HepG2 (cell line): Measurements from ENCODE around the gene TFPI. TPM values are rescaled to one million over a fixed set of nuclear protein-coding genes. Genes with fewer than 3 reads are reported as not detected.

ENCODE experiments used
- ELF3 ChIP-seq: IDR thresholded peaks from 2 replicates; pipeline ENCODE4 v1.6.1; 2016; ENCODE audit warnings: missing genetic modification reagents, missing compliant biosample characterization
- LCORL ChIP-seq, 2 experiments: fragments of 450-650 bp in 1 of 2; sonication (generic) in 1 of 2; formaldehyde crosslinking in 1 of 2; IDR thresholded peaks; 2 replicates each; pipeline versions ENCODE4 v1.5.0 to v1.6.1; 2017 to 2020; ENCODE audit warnings: antibody characterized with exemption in 1 of 2, missing genetic modification reagents in 1 of 2
- MXD4 ChIP-seq: IDR thresholded peaks from 2 replicates; pipeline ENCODE4 v1.6.1; 2016; ENCODE audit warnings: mild to moderate bottlenecking, missing biosample characterization, missing genetic modification reagents
- SIX1 ChIP-seq: sonication (generic); formaldehyde crosslinking; IDR thresholded peaks from 2 replicates; pipeline ENCODE4 v1.4.0; 2020; ENCODE audit warnings: missing genetic modification reagents, borderline replicate concordance
- SMAD3 ChIP-seq: sonication (generic); formaldehyde crosslinking; IDR thresholded peaks from 2 replicates; pipeline ENCODE4 v1.4.0; 2020; ENCODE audit warnings: missing genetic modification reagents
- polyA plus RNA-seq, 8 experiments: library from polyadenylated mRNA; depleted of rRNA in 3 of 8; stranded (reverse) in 7 of 8; unstranded in 1 of 8; fragments of >200 nt; fragmentation: Illumina TruSeq in 4 of 8; extraction: Trizol in 4 of 8; gene quantifications; 2 replicates each; pipeline versions ENCODE4 v1.2.1 to v1.2.3, GENCODE V29; 2011 to 2016; ENCODE audit warnings: low read depth in 4 of 8, missing spikeins in 1 of 8, mixed read lengths in 1 of 8; ENCODE audit not compliant: insufficient read depth in 1 of 8
- total RNA-seq, 5 experiments: library from RNA; depleted of rRNA; stranded (reverse); fragments of >200 nt; fragmentation: Illumina TruSeq; extraction: Trizol; gene quantifications; 2 replicates each; pipeline ENCODE4 v1.2.3, GENCODE V29; 2016; ENCODE audit warnings: low read depth in 1 of 5
- TF ChIP-seq, protein P1 (sequence below): sonication (generic); formaldehyde crosslinking; IDR thresholded peaks from 2 replicates; pipeline ENCODE4 v1.9.0; 2021; ENCODE audit warnings: mild to moderate bottlenecking, missing genetic modification reagents
- TF ChIP-seq, protein P2 (sequence below): sonication (generic); formaldehyde crosslinking; IDR thresholded peaks from 2 replicates; pipeline ENCODE4 v1.4.0; 2020; ENCODE audit warnings: missing genetic modification reagents
- TF ChIP-seq, protein P3 (sequence below): sonication (generic); formaldehyde crosslinking; IDR thresholded peaks from 2 replicates; pipeline ENCODE4 v1.8.1; 2023; ENCODE audit warnings: mild to moderate bottlenecking, missing genetic modification reagents
- TF ChIP-seq, protein P4 (sequence below): IDR thresholded peaks from 2 replicates; pipeline ENCODE4 v1.6.1; 2016; ENCODE audit warnings: low read depth, missing genetic modification reagents, missing compliant biosample characterization
- TF ChIP-seq, protein P5 (sequence below): sonication (generic); formaldehyde crosslinking; IDR thresholded peaks from 2 replicates; pipeline ENCODE4 v1.4.0; 2020; ENCODE audit warnings: missing genetic modification reagents

TFPI gene
- total and polyA plus RNA-seq, 2 of the 13 experiments (the other 11 are each of a cell fraction or from before 2014, with no cell fraction given): 301 to 436 TPM

DNA sequence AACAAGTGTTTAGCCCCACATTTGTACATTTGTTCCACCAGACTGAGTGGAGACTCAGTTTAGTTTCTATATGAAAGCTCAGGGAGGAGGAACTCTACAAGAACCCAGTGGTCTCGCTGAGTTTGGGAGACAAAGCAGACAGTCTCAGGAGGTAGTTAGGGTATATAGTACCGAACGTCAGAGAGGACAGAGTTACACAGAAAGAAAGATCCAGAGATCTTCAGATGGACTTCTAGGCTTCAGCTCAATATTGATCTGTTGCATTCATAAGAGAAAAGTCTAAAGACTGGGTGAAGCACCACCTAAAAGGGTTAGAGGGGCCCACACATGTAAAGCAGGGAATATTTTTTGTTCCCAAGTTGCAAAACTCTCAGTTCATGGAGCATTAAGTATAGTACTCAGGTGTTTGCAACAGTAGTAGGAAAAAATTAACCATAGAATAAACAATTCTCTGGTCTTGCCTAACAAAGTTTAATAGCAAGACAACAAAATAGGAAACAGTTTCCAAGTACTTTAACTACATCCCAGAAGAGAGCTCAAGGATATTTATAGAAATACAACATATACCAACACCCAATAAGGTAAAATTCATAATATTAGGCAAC, 4.2 kb downstream of the TFPI start (continued):
- TF ChIP-seq LCORL (IDR thresholded peaks at IDR 0.05): no peak
- TF ChIP-seq LCORL (CRISPR knock-in tag; IDR thresholded peaks at IDR 0.05): peak; percentile 82
- TF ChIP-seq, protein P1, sequence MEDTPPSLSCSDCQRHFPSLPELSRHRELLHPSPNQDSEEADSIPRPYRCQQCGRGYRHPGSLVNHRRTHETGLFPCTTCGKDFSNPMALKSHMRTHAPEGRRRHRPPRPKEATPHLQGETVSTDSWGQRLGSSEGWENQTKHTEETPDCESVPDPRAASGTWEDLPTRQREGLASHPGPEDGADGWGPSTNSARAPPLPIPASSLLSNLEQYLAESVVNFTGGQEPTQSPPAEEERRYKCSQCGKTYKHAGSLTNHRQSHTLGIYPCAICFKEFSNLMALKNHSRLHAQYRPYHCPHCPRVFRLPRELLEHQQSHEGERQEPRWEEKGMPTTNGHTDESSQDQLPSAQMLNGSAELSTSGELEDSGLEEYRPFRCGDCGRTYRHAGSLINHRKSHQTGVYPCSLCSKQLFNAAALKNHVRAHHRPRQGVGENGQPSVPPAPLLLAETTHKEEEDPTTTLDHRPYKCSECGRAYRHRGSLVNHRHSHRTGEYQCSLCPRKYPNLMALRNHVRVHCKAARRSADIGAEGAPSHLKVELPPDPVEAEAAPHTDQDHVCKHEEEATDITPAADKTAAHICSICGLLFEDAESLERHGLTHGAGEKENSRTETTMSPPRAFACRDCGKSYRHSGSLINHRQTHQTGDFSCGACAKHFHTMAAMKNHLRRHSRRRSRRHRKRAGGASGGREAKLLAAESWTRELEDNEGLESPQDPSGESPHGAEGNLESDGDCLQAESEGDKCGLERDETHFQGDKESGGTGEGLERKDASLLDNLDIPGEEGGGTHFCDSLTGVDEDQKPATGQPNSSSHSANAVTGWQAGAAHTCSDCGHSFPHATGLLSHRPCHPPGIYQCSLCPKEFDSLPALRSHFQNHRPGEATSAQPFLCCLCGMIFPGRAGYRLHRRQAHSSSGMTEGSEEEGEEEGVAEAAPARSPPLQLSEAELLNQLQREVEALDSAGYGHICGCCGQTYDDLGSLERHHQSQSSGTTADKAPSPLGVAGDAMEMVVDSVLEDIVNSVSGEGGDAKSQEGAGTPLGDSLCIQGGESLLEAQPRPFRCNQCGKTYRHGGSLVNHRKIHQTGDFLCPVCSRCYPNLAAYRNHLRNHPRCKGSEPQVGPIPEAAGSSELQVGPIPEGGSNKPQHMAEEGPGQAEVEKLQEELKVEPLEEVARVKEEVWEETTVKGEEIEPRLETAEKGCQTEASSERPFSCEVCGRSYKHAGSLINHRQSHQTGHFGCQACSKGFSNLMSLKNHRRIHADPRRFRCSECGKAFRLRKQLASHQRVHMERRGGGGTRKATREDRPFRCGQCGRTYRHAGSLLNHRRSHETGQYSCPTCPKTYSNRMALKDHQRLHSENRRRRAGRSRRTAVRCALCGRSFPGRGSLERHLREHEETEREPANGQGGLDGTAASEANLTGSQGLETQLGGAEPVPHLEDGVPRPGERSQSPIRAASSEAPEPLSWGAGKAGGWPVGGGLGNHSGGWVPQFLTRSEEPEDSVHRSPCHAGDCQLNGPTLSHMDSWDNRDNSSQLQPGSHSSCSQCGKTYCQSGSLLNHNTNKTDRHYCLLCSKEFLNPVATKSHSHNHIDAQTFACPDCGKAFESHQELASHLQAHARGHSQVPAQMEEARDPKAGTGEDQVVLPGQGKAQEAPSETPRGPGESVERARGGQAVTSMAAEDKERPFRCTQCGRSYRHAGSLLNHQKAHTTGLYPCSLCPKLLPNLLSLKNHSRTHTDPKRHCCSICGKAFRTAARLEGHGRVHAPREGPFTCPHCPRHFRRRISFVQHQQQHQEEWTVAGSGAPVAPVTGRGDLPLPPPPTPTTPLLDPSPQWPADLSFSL (CRISPR knock-in tag): no peak
- TF ChIP-seq, protein P2, sequence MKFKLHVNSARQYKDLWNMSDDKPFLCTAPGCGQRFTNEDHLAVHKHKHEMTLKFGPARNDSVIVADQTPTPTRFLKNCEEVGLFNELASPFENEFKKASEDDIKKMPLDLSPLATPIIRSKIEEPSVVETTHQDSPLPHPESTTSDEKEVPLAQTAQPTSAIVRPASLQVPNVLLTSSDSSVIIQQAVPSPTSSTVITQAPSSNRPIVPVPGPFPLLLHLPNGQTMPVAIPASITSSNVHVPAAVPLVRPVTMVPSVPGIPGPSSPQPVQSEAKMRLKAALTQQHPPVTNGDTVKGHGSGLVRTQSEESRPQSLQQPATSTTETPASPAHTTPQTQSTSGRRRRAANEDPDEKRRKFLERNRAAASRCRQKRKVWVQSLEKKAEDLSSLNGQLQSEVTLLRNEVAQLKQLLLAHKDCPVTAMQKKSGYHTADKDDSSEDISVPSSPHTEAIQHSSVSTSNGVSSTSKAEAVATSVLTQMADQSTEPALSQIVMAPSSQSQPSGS (CRISPR knock-in tag): peak; percentile 72; the same call in 1 of the 2 replicates
- peak; percentile 72; the same call in 1 of the 2 replicates for TF ChIP-seq MXD4
- TF ChIP-seq ELF3 (CRISPR knock-in tag): peak; percentile 77
- TF ChIP-seq SIX1 (CRISPR knock-in tag): peak; percentile 82
- TF ChIP-seq, protein P3, sequence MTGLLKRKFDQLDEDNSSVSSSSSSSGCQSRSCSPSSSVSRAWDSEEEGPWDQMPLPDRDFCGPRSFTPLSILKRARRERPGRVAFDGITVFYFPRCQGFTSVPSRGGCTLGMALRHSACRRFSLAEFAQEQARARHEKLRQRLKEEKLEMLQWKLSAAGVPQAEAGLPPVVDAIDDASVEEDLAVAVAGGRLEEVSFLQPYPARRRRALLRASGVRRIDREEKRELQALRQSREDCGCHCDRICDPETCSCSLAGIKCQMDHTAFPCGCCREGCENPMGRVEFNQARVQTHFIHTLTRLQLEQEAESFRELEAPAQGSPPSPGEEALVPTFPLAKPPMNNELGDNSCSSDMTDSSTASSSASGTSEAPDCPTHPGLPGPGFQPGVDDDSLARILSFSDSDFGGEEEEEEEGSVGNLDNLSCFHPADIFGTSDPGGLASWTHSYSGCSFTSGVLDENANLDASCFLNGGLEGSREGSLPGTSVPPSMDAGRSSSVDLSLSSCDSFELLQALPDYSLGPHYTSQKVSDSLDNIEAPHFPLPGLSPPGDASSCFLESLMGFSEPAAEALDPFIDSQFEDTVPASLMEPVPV (CRISPR knock-in tag): no peak
- TF ChIP-seq, protein P4, sequence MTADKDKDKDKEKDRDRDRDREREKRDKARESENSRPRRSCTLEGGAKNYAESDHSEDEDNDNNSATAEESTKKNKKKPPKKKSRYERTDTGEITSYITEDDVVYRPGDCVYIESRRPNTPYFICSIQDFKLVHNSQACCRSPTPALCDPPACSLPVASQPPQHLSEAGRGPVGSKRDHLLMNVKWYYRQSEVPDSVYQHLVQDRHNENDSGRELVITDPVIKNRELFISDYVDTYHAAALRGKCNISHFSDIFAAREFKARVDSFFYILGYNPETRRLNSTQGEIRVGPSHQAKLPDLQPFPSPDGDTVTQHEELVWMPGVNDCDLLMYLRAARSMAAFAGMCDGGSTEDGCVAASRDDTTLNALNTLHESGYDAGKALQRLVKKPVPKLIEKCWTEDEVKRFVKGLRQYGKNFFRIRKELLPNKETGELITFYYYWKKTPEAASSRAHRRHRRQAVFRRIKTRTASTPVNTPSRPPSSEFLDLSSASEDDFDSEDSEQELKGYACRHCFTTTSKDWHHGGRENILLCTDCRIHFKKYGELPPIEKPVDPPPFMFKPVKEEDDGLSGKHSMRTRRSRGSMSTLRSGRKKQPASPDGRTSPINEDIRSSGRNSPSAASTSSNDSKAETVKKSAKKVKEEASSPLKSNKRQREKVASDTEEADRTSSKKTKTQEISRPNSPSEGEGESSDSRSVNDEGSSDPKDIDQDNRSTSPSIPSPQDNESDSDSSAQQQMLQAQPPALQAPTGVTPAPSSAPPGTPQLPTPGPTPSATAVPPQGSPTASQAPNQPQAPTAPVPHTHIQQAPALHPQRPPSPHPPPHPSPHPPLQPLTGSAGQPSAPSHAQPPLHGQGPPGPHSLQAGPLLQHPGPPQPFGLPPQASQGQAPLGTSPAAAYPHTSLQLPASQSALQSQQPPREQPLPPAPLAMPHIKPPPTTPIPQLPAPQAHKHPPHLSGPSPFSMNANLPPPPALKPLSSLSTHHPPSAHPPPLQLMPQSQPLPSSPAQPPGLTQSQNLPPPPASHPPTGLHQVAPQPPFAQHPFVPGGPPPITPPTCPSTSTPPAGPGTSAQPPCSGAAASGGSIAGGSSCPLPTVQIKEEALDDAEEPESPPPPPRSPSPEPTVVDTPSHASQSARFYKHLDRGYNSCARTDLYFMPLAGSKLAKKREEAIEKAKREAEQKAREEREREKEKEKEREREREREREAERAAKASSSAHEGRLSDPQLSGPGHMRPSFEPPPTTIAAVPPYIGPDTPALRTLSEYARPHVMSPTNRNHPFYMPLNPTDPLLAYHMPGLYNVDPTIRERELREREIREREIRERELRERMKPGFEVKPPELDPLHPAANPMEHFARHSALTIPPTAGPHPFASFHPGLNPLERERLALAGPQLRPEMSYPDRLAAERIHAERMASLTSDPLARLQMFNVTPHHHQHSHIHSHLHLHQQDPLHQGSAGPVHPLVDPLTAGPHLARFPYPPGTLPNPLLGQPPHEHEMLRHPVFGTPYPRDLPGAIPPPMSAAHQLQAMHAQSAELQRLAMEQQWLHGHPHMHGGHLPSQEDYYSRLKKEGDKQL (CRISPR knock-in tag): peak; percentile 44; the same call in 1 of the 2 replicates
- TF ChIP-seq, protein P5, sequence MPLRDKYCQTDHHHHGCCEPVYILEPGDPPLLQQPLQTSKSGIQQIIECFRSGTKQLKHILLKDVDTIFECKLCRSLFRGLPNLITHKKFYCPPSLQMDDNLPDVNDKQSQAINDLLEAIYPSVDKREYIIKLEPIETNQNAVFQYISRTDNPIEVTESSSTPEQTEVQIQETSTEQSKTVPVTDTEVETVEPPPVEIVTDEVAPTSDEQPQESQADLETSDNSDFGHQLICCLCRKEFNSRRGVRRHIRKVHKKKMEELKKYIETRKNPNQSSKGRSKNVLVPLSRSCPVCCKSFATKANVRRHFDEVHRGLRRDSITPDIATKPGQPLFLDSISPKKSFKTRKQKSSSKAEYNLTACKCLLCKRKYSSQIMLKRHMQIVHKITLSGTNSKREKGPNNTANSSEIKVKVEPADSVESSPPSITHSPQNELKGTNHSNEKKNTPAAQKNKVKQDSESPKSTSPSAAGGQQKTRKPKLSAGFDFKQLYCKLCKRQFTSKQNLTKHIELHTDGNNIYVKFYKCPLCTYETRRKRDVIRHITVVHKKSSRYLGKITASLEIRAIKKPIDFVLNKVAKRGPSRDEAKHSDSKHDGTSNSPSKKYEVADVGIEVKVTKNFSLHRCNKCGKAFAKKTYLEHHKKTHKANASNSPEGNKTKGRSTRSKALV: peak; percentile 40; the same call in 1 of the 2 replicates
- peak; percentile 90 for TF ChIP-seq SMAD3
